Ovary (tissue), 3 donors: Measurements from ENCODE around the gene PER2.

Source experiments
- CTCF ChIP-seq, 3 donors: fragments of 450-650 bp in 2 of 3; fragments of 200-600 bp in 1 of 3; IDR thresholded peaks; one replicate each; pipeline versions ENCODE4 v1.5.1 to v1.8.0; 2016 to 2022; ENCODE audit warnings: antibody characterized with exemption in 3 of 3, mild to moderate bottlenecking in 1 of 3
- POLR2A ChIP-seq: fragments of 450-650 bp; IDR thresholded peaks from one replicate; pipeline ENCODE4 v1.6.1; 2017; ENCODE audit warnings: antibody characterized with exemption, mild to moderate bottlenecking, moderate library complexity
- donor health status: DM: no; HTN: no; CAD: no.

DNA sequence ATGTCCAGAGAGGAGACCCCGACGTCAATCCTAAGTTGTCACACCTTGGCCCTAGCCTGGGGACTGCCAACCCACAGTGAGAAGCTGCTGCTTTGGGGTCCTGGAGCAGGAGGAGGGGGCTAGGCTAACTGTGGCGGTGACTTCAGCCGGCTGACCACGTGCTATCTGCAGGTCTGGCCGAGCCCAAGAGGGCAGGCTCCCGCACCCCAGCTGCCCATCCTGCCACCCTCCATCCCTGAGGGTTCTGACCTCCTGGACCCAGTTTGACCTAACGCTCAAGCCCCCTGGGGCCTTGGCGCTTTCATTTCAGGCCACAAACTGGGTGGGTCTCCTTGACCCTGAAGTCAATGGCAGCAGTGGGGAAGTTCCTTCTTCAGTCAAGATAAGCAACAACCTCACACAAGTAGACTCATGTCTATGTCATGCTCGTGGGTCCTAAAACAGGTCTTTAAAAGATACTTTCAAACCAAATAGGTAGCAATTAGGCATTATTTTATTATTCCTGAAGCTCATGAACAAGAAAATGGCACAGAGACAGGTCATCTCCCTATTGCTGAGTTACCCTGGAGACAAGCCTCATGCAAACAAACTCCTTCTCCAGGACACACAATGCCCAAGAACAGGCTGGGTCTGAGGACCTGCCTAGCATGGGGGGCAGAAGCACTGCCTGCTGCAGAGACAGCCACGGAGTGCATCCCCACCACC is 50.8 kb downstream of the PER2 start:
- no peak for TF ChIP-seq CTCF (IDR thresholded peaks at IDR 0.05)
- no peak for TF ChIP-seq POLR2A
